Ishikawa (cell line): ENCODE results near the gene SORCS3.

Source experiments
- CEBPB ChIP-seq: IDR thresholded peaks from 2 replicates; pipeline ENCODE4 v1.6.1; 2012
- CREB1 ChIP-seq: IDR thresholded peaks from 2 replicates; pipeline ENCODE4 v1.6.1; 2012; ENCODE audit warnings: low read depth
- EGR1 ChIP-seq: IDR thresholded peaks from 2 replicates; pipeline ENCODE4 v1.6.1; 2012
- EP300 ChIP-seq: IDR thresholded peaks from 2 replicates; pipeline ENCODE4 v1.6.1; 2012; ENCODE audit warnings: borderline replicate concordance
- FOXM1 ChIP-seq: IDR thresholded peaks from 2 replicates; pipeline ENCODE4 v1.6.1; 2012; ENCODE audit warnings: low read depth, borderline replicate concordance
- MAX ChIP-seq: IDR thresholded peaks from 2 replicates; pipeline ENCODE4 v1.6.1; 2012
- NFIC ChIP-seq: IDR thresholded peaks from 2 replicates; pipeline ENCODE4 v1.6.1; 2012
- RAD21 ChIP-seq: IDR thresholded peaks from 2 replicates; pipeline ENCODE4 v1.6.1; 2012; ENCODE audit warnings: low read depth
- REST ChIP-seq: IDR thresholded peaks from 2 replicates; pipeline ENCODE4 v1.6.1; 2012; ENCODE audit warnings: low read depth, mild to moderate bottlenecking
- TAF1 ChIP-seq: IDR thresholded peaks from 2 replicates; pipeline ENCODE4 v1.6.1; 2012; ENCODE audit warnings: low read depth, mild to moderate bottlenecking
- TCF12 ChIP-seq: IDR thresholded peaks from 2 replicates; pipeline ENCODE4 v1.6.1; 2012; ENCODE audit warnings: low read depth
- TEAD4 ChIP-seq: IDR thresholded peaks from 2 replicates; pipeline ENCODE4 v1.6.1; 2012
- USF1 ChIP-seq: IDR thresholded peaks from 2 replicates; pipeline ENCODE4 v1.6.1; 2012
- YY1 ChIP-seq: IDR thresholded peaks from 2 replicates; pipeline ENCODE4 v1.6.1; 2012; ENCODE audit warnings: low read depth
- ZBTB7A ChIP-seq: IDR thresholded peaks from 2 replicates; pipeline ENCODE4 v1.6.1; 2012; ENCODE audit warnings: low read depth

Gene SORCS3

GRCh38 chr10:104966563-104967297 lies 325.6 kb downstream of the SORCS3 start:
- TF ChIP-seq ZBTB7A (no peak), RAD21 (no peak), YY1 (no peak), CREB1 (no peak), EGR1 (no peak), USF1 (no peak), NFIC (no peak), MAX (no peak), REST (no peak), TEAD4 (no peak), EP300 (no peak), FOXM1 (no peak), CEBPB (no peak), TCF12 (no peak), TAF1 (no peak)

GRCh38 chr10:104980368-104980767 lies 339.3 kb downstream of the SORCS3 start:
- TF ChIP-seq RAD21 (no peak), REST (no peak), TAF1 (no peak), MAX (no peak), CEBPB (no peak)

GRCh38 chr10:104981995-104982394 lies 340.9 kb downstream of the SORCS3 start:
- no peak for TF ChIP-seq CREB1
- TF ChIP-seq NFIC: no peak
- TF ChIP-seq ZBTB7A: no peak
- no peak for TF ChIP-seq REST
- no peak for TF ChIP-seq TEAD4
- no peak for TF ChIP-seq RAD21

GRCh38 chr10:104988686-104989085 lies 347.6 kb downstream of the SORCS3 start:
- TF ChIP-seq MAX (no peak), FOXM1 (no peak), YY1 (no peak), TEAD4 (no peak), CREB1 (no peak), EP300 (no peak), TCF12 (no peak), REST (no peak), NFIC (no peak), EGR1 (no peak), RAD21 (no peak), ZBTB7A (no peak), CEBPB (no peak), USF1 (no peak), TAF1 (no peak)
